ENCODE measurements around the gene UBE2M.

DNA sequence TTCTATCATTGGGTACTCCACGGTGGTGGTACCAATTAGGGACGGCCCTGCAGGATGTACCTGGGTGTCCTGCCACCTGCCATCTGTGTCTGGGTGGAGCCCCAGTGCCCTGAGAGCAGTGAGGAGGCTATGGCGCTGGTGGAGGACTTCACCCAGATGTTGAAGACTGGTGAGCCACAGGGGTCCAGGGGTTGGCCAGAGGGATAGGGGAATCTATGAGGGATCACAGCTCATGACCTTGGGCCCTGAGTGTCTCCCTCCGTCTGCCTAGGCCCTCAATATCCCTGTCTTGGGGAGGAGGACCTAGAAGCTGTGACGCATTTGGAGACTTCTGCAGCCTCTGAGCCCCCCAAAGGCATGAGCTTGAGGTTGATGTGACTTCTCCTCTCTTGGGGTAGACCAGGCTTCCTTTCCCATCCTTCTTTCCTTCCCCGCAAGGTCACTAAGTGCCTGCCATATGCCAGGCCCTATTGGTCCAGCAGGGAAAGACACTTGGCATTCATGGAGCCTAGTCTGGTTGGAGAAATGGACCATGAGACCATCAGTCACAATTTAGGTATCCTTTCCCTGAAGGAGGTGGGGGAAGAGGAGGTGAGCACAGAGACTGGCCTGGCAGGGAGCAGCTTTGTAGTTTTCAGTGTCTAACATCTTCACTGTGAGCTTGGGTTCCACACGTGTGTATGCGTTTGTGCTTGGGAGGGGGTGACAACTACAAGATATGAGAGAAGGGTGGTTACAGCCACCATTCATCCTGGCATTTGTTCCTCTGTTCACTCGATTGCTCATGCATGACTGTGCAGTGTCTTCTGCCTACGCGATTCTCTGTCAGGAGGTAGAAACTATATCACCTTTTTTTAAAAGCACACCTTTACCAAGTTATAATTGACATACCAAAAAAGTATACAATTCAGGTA lies 19.9 kb upstream of the UBE2M start:
- TF ChIP-seq, protein P1, sequence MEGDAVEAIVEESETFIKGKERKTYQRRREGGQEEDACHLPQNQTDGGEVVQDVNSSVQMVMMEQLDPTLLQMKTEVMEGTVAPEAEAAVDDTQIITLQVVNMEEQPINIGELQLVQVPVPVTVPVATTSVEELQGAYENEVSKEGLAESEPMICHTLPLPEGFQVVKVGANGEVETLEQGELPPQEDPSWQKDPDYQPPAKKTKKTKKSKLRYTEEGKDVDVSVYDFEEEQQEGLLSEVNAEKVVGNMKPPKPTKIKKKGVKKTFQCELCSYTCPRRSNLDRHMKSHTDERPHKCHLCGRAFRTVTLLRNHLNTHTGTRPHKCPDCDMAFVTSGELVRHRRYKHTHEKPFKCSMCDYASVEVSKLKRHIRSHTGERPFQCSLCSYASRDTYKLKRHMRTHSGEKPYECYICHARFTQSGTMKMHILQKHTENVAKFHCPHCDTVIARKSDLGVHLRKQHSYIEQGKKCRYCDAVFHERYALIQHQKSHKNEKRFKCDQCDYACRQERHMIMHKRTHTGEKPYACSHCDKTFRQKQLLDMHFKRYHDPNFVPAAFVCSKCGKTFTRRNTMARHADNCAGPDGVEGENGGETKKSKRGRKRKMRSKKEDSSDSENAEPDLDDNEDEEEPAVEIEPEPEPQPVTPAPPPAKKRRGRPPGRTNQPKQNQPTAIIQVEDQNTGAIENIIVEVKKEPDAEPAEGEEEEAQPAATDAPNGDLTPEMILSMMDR (IDR thresholded peaks at IDR 0.05; ENCODE audit: low read length), result no peak
- no peak for TF ChIP-seq EZH2 (IDR thresholded peaks at IDR 0.05; ENCODE audit: borderline replicate concordance, low read length)

Measured in OCI-LY1 (cell line).